Body of pancreas (tissue), 4 donors: ENCODE measurements around the gene SMARCAD1.

Experiments used
- CTCF ChIP-seq, 7 experiments: fragments of 450-650 bp in 4 of 7; fragments of 200-600 bp in 3 of 7; sonication (generic) in 3 of 7; IDR thresholded peaks; one replicate each; pipeline ENCODE4 v1.5.1; 2016 to 2019; ENCODE audit warnings: antibody characterized with exemption in 7 of 7
- POLR2A ChIP-seq, 3 donors: fragments of 450-650 bp; IDR thresholded peaks; one replicate each; pipeline ENCODE4 v1.6.1; 2016; ENCODE audit warnings: antibody characterized with exemption in 3 of 3, mild to moderate bottlenecking in 2 of 3

GRCh38 chr4:94298725-94299252, 91.1 kb downstream of the SMARCAD1 start:
- TF ChIP-seq CTCF (IDR thresholded peaks at IDR 0.05) (no peak), POLR2A (IDR thresholded peaks at IDR 0.05) (no peak)
